Measurements from ENCODE around the gene TMEM255A. TPM values are rescaled to one million over a fixed set of nuclear protein-coding genes. Genes with fewer than 3 reads are reported as not detected.

TMEM255A gene
- total RNA-seq, 2 donors from 2014 or later = 0.22 to 0.35 TPM

GRCh38 chrX:120286733-120287512 is 24.3 kb downstream of the TMEM255A start:
- H3K27ac ChIP-seq (ENCODE audit: low read depth, low read length) = no peak overlapping the region
- peaks cover 5% of the 10 kb centered on the region for H3K4me1 Mint-ChIP-seq
- H3K4me3 ChIP-seq (ENCODE audit: low read length) = no peak overlapping the region
- peaks cover 2% of the 10 kb centered on the region for H3K27me3 Mint-ChIP-seq (ENCODE audit: insufficient read depth)
- H3K4me3 Mint-ChIP-seq = no peak overlapping the region
- peaks cover 51% of the 10 kb centered on the region for H3K9me3 Mint-ChIP-seq
- H3K27ac Mint-ChIP-seq = no peak overlapping the region
- no peaks in the 10 kb centered on the region for H3K36me3 Mint-ChIP-seq (ENCODE audit: low read depth)
- 91% methylated on average over 4 of the region's 4 CpGs; no CpG with 5 or more reads in 1 of the 2 experiments for WGBS, 2 experiments (ENCODE audit: insufficient coverage in 1 of 2, insufficient read length in 1 of 2)
- no peak overlapping the region for H3K9ac ChIP-seq (ENCODE audit: extremely low read depth, low read length, poor library complexity, severe bottlenecking)
- no peaks in the 10 kb centered on the region for H3K4me1 ChIP-seq (ENCODE audit: control insufficient read depth, insufficient read depth, low read length)
- H3K27me3 ChIP-seq (ENCODE audit: control insufficient read depth, insufficient read depth, low read length, poor library complexity, severe bottlenecking) = no peaks in the 10 kb centered on the region
- TF ChIP-seq CTCF (conservative IDR thresholded peaks at IDR 0.05) = no peak
- H3K9me3 ChIP-seq (ENCODE audit: control insufficient read depth, low read length) = no peaks in the 10 kb centered on the region
- H3K36me3 ChIP-seq (ENCODE audit: control insufficient read depth, insufficient read depth, low read length) = no peaks in the 10 kb centered on the region
- no peak for DNase-seq

DNA sequence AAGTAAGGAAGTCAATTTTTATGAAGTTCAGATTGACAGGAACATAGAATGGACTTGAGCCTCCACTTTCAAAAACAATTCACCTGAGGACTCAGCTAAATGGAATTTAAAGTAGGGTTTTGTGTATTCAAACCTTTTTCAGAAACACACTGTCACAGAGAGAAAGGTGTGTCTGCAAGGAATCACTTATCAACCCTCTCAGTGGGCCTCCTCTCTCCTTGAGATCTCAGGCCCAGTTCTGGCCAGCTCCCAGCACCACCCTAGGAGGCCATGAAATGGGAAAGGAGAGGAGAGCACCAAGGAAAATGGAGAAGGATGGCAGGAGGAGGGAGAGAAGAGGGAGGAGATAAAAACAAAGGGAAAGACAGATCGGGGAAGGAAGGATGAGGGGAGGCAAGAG is 28.6 kb downstream of the TMEM255A start:
- Histone ChIP-seq H3K9me3 (ENCODE audit: control insufficient read depth, low read length) (no peaks in the 10 kb centered on the region), H3K4me3 (ENCODE audit: low read length) (no peak overlapping the region), H3K27me3 (ENCODE audit: control insufficient read depth, insufficient read depth, low read length, poor library complexity, severe bottlenecking) (no peaks in the 10 kb centered on the region), H3K27ac (ENCODE audit: low read depth, low read length) (no peak overlapping the region), H3K36me3 (ENCODE audit: control insufficient read depth, insufficient read depth, low read length) (no peaks in the 10 kb centered on the region), H3K4me1 (ENCODE audit: control insufficient read depth, insufficient read depth, low read length) (no peaks in the 10 kb centered on the region), H3K9ac (ENCODE audit: extremely low read depth, low read length, poor library complexity, severe bottlenecking) (no peak overlapping the region)
- DNase-seq = no peak
- Mint-ChIP-seq H3K27ac (no peak overlapping the region), H3K27me3 (ENCODE audit: insufficient read depth) (peaks cover 5% of the 10 kb centered on the region), H3K4me3 (no peak overlapping the region), H3K36me3 (ENCODE audit: low read depth) (no peaks in the 10 kb centered on the region), H3K4me1 (peaks cover 4% of the 10 kb centered on the region), H3K9me3 (peaks cover 57% of the 10 kb centered on the region)
- 100% methylated on average over 1 of the region's 1 CpG; no CpG with 5 or more reads in 1 of the 2 experiments for WGBS, 2 experiments (ENCODE audit: insufficient coverage in 1 of 2, insufficient read length in 1 of 2)
- TF ChIP-seq CTCF (conservative IDR thresholded peaks at IDR 0.05) = no peak

- Histone ChIP-seq H3K9me3 (ENCODE audit: control insufficient read depth, low read length) (no peaks in the 10 kb centered on the region), H3K27ac (ENCODE audit: low read depth, low read length) (no peak overlapping the region), H3K36me3 (ENCODE audit: control insufficient read depth, insufficient read depth, low read length) (no peaks in the 10 kb centered on the region), H3K4me1 (ENCODE audit: control insufficient read depth, insufficient read depth, low read length) (no peaks in the 10 kb centered on the region), H3K4me3 (ENCODE audit: low read length) (no peak overlapping the region), H3K27me3 (ENCODE audit: control insufficient read depth, insufficient read depth, low read length, poor library complexity, severe bottlenecking) (no peaks in the 10 kb centered on the region), H3K9ac (ENCODE audit: extremely low read depth, low read length, poor library complexity, severe bottlenecking) (no peak overlapping the region)
- 87 to 100% methylated on average over 1 to 4 of the region's 4 CpGs for WGBS, 2 experiments (ENCODE audit: insufficient coverage in 1 of 2, insufficient read length in 1 of 2)
- Mint-ChIP-seq H3K27ac (no peak overlapping the region), H3K4me1 (no peaks in the 10 kb centered on the region), H3K9me3 (peaks cover 49% of the 10 kb centered on the region), H3K36me3 (ENCODE audit: low read depth) (no peaks in the 10 kb centered on the region), H3K4me3 (no peak overlapping the region), H3K27me3 (ENCODE audit: insufficient read depth) (peaks cover 5% of the 10 kb centered on the region)
- DNase-seq = no peak
- TF ChIP-seq CTCF (conservative IDR thresholded peaks at IDR 0.05) = no peak
Observed at GRCh38 chrX:120281761-120282160, 29.5 kb downstream of the TMEM255A start.

All from endodermal cell (in vitro differentiated cells).